ENCODE measurements around the gene FMNL3. TPM values are rescaled to one million over a fixed set of nuclear protein-coding genes. Genes with fewer than 3 reads are reported as not detected.
"Not testable (repeated sequence)": the region's sequence is repeated elsewhere in the genome, so short reads cannot be mapped to it uniquely, and the experiment has no call there.

The FMNL3 gene
- total and polyA plus RNA-seq, 2 of the 8 experiments (the other 6 are each of a cell fraction or from before 2014, with no cell fraction given), result 8.6 to 29.0 TPM

DNA sequence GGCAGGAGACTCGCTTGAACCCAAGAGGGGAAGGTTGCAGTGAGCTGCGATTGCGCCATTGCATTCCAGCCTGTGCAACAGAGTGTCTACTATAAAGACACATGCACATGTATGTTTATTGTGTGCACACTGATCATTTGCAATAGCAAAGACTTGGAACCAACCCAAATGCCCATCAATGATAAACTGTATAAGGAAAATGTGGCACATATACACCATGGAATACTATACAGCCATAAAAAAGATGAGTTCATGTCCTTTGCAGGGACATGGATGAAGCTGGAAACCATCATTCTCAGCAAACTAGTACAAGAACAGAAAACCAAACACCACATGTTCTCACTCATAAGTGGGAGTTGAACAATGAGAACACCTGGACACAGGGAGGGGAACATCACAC lies 6.7 kb upstream of the FMNL3 start:
- not testable (repeated sequence) for H3K14ac ChIP-seq (ENCODE audit: insufficient read length); H3K23ac ChIP-seq (ENCODE audit: insufficient read length); H3K23me2 ChIP-seq (ENCODE audit: low read depth, low read length); H3K9me3 ChIP-seq (ENCODE audit: insufficient read depth in 2 of 2, low read depth in 1 of 2, low read length in 1 of 2); H2BK15ac ChIP-seq (ENCODE audit: low read length); H4K8ac ChIP-seq (ENCODE audit: extremely low read depth, insufficient read depth, low read length); H4K5ac ChIP-seq (ENCODE audit: insufficient read length, low read depth, low read length); H2BK5ac ChIP-seq (ENCODE audit: low read depth, low read length); H3K4me3 ChIP-seq (ENCODE audit: extremely low read depth in 1 of 4, insufficient read depth in 2 of 4, low read depth in 3 of 4, low read length in 4 of 4); DNase-seq (ENCODE audit: low read depth in 1 of 2, low spot score in 2 of 2); H3K36me3 ChIP-seq (ENCODE audit: control insufficient read depth in 2 of 4, insufficient read depth in 4 of 4, low read length in 3 of 4); H2AFZ ChIP-seq (ENCODE audit: low read length); H3K56ac ChIP-seq (replicated peaks; ENCODE audit: insufficient read length, low read depth, low read length); H4K91ac ChIP-seq (replicated peaks; ENCODE audit: insufficient read length, low read length); H2BK120ac ChIP-seq (replicated peaks; ENCODE audit: low read depth, low read length); H2BK12ac ChIP-seq (ENCODE audit: low read depth, low read length); H3K18ac ChIP-seq (ENCODE audit: extremely low read depth, low read length); H2BK20ac ChIP-seq (ENCODE audit: low read length); H3K4me1 ChIP-seq (replicated peaks in 1 of 4; ENCODE audit: control insufficient read depth in 3 of 4, insufficient read depth in 4 of 4, low read length in 3 of 4); H3K79me1 ChIP-seq (ENCODE audit: low read depth, low read length); H3K27ac ChIP-seq (ENCODE audit: low read depth, low read length); H3K4me2 ChIP-seq (ENCODE audit: insufficient read depth in 1 of 2, low read depth in 2 of 2, low read length in 2 of 2); H4K20me1 ChIP-seq (replicated peaks in 1 of 2; ENCODE audit: control insufficient read depth in 1 of 2, insufficient read depth in 2 of 2, low read length in 2 of 2); H3K79me2 ChIP-seq (ENCODE audit: control insufficient read depth in 1 of 2, insufficient read depth in 2 of 2, low read length in 2 of 2); H3K9ac ChIP-seq (replicated peaks in 1 of 4; ENCODE audit: extremely low read depth in 1 of 4, low read depth in 3 of 4, low read length in 3 of 4); H2AK5ac ChIP-seq (ENCODE audit: low read depth, low read length); H3K27me3 ChIP-seq (replicated peaks in 1 of 4; ENCODE audit: control insufficient read depth in 3 of 4, extremely low read depth in 1 of 4, insufficient read depth in 3 of 4, low read length in 3 of 4); FAIRE-seq; H3K4ac ChIP-seq (replicated peaks; ENCODE audit: insufficient read length, low read depth, low read length)
- 97% methylated on average over 3 of the region's 3 CpGs; no CpG with 5 or more reads in 1 of the 2 experiments for WGBS, 2 experiments (ENCODE audit: extremely low coverage in 1 of 2, insufficient coverage in 1 of 2, insufficient read length in 1 of 2, insufficient replicate concordance in 2 of 2, low coverage in 1 of 2, low lambda C conversion rate in 2 of 2, missing lambda C conversion rate in 1 of 2)
- ChIA-PET POLR2A (ENCODE audit: partially characterized antibody) (interaction anchor here (1.2 kb wide), 1 partner anchor 8 kb away, joined by 3 read pairs; no protein-coding TSS in a partner anchor), CTCF (ENCODE audit: partially characterized antibody) (interaction anchor here (1.8 kb wide), 1 partner anchor 77 kb away, joined by 6 read pairs; no protein-coding TSS in a partner anchor)

Measured in H1 (cell line).